ENCODE data around the gene TTC7B. TPM values are rescaled to one million over a fixed set of nuclear protein-coding genes. Genes with fewer than 3 reads are reported as not detected.
A peak's percentile ranks its signal among the peaks of the same experiment; 100 is the strongest.

Gene TTC7B
- total RNA-seq, 1 experiment from 2014 or later = 14.6 TPM

DNA sequence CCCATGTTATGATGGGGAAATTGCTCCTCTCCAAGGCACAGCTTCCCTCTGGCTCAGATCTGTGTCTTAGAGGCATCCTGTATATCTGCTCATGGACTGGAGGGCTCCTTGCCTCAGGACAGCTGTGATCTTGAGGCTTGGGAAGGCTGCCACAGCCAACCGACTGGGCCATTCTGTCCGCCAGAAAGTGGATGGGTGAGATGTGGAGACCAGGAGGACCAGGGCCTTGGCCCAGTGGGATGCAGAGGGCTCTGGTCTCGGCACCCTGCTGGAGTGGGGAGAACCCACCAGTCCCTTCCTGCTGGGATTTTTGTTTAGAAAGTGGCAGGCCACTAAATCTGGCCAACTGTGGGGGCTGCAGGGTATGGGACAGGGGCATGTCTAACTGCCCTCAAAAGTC lies 270.8 kb downstream of the TTC7B start:
- in situ Hi-C loops (cut with HindIII; ENCODE audit: low pct_unique_long_range_greater_than_20kb, low sequenced_read_pairs) = no loop called here
- DNase-seq (ENCODE audit: low read depth) = no peak

DNA sequence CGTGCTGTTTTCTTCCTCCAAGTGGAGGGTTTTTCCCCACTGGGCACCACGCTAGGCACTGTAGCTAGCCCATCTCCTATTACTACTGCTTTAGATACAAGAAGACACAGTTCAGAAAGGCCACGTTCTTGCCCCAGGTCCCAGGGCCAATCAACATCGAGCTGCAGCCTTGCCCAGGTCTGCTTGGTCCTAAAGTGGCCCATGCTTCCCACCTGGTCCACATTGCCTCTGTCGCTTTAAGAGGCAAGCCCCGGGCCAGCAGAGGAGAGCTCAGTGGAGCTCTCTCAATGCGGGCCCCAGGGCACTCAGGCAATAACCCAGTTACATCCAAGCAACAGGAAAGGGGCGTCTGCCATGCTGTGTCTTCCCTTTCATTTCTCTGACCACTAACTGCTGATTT lies 271.3 kb downstream of the TTC7B start:
- no peak for DNase-seq (ENCODE audit: low read depth)
- in situ Hi-C loops (cut with HindIII; ENCODE audit: low pct_unique_long_range_greater_than_20kb, low sequenced_read_pairs) = no loop called here

DNA sequence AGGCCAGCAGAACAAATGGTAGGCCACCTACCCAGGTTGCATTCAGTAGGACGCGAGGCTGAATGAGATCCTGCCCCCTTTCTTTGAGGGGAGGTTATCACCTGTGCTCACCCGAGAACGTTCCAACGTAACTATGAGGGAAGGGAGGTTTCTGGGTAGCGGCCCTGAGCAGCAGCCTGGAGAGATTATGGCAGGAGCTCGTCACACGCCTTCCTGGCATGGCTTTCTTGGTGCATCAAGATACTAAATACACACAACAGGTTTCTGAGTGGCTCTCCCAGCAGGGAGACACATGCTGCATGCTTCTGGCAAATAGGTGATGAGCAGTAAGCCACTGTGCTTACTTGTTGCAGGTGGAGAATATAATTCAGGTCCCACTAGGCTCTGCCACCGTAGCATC lies 271.7 kb downstream of the TTC7B start:
- no peak for DNase-seq (ENCODE audit: low read depth)
- in situ Hi-C loops (cut with HindIII; ENCODE audit: low pct_unique_long_range_greater_than_20kb, low sequenced_read_pairs) = no loop called here

DNA sequence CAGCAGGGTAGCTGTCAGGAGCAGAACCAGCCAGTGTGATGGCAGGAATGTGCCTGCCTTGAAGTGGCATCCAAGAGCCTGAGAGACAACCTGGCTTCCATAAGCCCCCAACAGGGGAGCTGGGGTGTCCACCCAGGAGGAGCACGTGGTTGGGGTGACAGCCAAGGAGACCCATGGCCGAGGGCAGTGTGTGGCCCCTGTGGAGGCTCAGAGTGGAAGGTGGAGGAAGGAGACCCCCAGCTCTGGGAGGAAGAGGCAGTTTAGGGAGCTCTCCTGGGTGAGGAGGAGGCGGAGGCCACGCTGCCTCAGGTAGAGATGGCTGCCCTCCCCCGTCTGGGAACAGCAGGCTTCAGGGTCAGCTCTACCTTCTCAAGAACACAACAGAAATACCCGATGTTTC lies 272.4 kb downstream of the TTC7B start:
- DNase-seq (ENCODE audit: low read depth) = no peak
- in situ Hi-C loops (cut with HindIII; ENCODE audit: low pct_unique_long_range_greater_than_20kb, low sequenced_read_pairs) = no loop called here

DNA sequence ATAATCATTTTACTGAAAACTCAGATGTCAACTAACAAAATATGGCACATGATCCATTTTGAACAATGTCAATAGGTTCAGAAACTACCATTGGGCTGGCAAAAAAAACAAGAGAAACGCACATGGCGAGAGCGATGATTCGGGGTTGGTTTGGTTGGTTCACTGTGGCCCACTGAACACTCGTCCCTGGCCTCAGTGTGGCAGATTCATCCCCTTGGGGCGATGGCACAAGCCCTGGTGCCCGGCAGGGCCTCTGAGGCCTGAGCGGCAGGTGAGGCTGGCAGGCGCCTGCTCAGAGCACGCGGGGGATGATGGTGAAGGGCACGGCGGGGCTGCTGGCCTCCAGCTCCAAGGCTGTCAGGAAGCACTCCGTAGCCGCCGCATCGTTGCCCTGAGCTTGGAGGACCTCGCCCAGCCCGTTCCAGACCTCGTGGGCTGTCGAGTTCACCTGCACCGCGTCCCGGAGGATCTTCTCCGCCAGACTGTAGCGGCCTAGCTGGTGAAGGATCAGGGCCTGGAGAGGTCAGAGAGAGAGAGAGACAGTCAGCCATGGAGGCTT lies 275.1 kb downstream of the TTC7B start:
- DNase-seq (ENCODE audit: low read depth) = no peak
- in situ Hi-C loops (cut with HindIII; ENCODE audit: low pct_unique_long_range_greater_than_20kb, low sequenced_read_pairs) = no loop called here

DNA sequence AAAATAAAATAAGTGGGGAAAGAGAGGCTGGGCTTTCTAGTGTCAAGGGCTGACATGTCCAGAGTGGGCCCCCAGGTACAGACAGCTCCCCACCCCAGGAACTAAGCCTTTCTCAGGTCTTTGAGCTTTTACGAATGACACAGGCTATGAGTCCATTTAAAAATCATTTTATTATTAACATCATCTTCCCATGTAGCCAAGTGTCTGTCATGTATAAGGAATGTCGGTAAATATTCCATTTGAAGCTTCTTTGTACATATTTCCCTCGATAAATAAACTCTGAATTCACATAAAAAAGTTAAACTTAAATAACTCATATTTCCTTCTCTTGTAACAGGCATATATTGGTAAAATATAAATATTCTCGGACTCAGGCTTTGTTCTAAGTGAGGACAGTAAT lies 275.8 kb downstream of the TTC7B start:
- no peak for DNase-seq (ENCODE audit: low read depth)
- in situ Hi-C loops (cut with HindIII; ENCODE audit: low pct_unique_long_range_greater_than_20kb, low sequenced_read_pairs) = no loop called here

DNA sequence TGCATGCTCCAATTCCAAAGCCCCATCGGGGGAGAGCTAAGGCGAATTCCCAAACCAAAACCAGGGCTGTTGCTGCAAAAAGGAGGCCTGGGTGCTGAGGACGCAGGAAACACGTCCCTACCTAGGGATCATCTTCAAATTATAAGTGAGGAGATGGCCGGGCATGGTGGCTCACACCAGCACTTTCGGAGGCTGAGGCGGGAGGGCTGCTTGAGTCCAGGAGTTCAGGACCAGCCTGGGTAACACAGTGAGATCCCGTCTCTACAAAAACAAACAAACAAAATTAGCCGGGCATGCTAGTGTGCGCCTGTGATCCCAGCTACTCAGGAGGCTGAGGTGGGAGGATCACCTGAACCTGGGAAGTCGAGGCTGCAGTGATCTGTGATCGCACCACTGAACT lies 276.2 kb downstream of the TTC7B start:
- in situ Hi-C loops (cut with HindIII; ENCODE audit: low pct_unique_long_range_greater_than_20kb, low sequenced_read_pairs) = no loop called here
- no peak for DNase-seq (ENCODE audit: low read depth)

DNA sequence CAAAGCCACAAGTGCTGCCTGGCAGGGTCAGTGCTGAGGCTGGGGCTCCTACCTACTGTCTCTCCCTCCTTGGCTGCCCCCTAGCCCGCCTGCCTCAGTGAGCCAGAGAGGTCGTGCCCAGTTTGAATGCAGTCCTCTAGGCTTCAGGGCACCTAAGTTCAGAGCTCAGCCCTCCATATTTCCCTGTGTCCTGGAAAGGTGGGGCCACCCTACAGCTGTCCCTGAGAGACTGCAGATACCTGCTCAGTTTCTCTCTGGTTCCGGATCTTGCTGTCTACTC lies 276.8 kb downstream of the TTC7B start:
- in situ Hi-C loops (cut with HindIII; ENCODE audit: low pct_unique_long_range_greater_than_20kb, low sequenced_read_pairs) = no loop called here

DNA sequence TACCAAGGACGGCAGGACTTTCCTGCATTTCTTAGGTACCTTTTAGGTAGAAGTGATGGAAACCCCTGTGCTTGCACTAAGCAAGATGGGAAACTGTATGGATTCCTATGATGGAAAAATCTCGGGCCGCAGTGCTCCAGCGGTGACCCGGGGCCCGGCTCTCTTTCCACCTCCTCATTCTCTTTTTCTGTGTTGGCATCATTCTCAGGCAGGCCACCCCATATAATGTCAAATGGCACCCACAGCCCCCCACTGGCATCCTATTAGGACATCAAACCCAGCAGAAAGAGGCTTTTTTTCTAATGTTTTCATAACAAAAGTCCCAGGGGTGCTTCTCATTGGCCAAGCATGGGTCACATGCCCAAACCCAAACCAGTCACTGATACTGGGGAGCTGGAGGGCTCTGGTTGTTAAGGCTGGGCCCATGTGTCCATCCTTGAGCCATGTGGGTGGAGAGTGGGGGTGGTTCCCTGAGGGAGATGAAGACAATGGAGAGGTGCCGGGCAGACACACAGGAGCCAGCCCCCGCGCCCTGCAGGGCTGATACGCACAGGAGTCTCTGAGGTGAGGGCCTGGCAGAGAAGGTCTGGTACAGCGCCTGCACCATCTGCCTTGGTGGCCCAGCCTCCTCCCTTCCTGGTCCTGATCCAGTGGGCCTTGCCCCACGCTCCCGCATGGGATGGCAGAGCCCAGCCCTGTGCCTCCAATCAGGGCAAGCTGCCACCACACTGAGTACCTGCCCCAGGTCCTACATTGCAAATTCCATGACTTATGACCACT lies 277.3 kb downstream of the TTC7B start:
- in situ Hi-C loops (cut with HindIII; ENCODE audit: low pct_unique_long_range_greater_than_20kb, low sequenced_read_pairs) = no loop called here
- no peak for DNase-seq (ENCODE audit: low read depth)

More for the DNA sequence above, 276.8 kb downstream of the TTC7B start:
- no peak for DNase-seq (ENCODE audit: low read depth)

DNA sequence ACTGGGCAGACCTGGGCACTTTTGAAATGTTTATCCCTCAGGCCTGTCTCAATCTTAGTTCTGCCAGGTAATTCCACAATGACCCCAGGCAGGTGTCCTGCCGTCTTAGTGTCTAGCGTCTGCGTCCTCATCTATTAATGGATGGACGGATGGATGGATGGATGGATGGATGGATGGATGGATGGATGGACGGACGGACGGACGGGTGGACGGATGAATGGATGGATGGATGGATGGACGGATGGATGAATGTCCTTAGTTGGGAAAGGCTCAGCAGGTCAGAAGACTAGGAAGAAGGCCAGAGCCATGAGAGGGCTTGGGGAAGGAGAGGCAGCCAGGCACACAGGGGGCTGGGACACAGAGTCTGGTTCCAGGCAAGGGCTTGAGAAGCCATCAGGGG lies 278.1 kb downstream of the TTC7B start:
- in situ Hi-C loops (cut with HindIII; ENCODE audit: low pct_unique_long_range_greater_than_20kb, low sequenced_read_pairs) = no loop called here
- no peak for DNase-seq (ENCODE audit: low read depth)

DNA sequence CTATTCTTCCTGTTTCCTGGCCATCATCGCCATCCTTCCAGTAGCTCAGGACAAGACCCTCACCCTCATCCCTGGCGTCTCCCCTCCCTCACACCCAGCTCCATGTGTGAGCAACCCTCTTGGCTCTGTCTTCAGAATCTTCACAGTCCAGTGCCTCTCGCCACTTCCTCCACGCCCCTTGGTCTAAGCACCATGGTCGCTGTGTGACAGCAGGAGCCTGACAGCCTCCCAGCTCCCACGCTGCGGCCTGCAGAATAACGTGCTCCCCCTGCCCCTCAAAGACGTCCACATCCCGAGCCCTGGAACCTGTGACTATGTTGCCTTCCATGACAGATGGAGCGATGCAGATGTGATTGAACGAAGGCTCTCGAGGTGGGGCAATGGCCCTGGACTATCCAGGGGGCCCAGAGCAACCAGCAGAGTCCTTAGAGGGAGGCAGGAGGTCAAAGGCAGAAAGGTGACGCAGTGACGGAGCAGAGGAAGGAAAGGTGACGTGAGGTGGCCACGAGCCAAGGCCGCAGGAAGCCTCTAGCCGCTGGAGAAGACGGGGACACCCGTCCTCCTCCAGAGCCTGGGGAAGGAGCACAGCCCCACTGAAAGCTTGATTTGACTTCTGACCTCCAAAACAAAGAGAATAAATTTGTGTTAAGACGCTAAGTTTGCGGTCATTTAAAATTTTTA lies 279.6 kb downstream of the TTC7B start:
- DNase-seq (ENCODE audit: low read depth) = peak; percentile 30
- in situ Hi-C loops (cut with HindIII; ENCODE audit: low pct_unique_long_range_greater_than_20kb, low sequenced_read_pairs) = no loop called here

DNA sequence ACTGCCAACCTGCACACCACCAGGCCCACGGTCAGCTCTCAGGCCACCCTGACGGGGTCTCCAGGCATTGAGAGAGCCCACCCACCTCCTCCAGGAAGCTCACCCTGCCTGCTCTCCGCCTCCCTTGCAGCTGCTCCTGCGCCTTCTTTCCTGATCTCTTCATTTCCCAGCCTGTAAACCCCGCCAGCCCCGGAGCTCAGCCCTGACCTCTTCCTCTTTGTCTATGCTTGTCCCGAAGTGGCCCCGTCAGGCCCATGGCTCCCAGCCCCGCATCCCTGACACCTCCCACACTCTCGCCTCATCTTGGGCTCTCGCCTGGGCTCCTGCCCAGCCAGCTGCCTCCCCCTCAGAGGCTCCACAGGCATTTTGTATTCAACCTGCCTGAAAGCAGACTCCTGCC lies 280.1 kb downstream of the TTC7B start:
- in situ Hi-C loops (cut with HindIII; ENCODE audit: low pct_unique_long_range_greater_than_20kb, low sequenced_read_pairs) = no loop called here
- DNase-seq (ENCODE audit: low read depth) = peak; percentile 21

DNA sequence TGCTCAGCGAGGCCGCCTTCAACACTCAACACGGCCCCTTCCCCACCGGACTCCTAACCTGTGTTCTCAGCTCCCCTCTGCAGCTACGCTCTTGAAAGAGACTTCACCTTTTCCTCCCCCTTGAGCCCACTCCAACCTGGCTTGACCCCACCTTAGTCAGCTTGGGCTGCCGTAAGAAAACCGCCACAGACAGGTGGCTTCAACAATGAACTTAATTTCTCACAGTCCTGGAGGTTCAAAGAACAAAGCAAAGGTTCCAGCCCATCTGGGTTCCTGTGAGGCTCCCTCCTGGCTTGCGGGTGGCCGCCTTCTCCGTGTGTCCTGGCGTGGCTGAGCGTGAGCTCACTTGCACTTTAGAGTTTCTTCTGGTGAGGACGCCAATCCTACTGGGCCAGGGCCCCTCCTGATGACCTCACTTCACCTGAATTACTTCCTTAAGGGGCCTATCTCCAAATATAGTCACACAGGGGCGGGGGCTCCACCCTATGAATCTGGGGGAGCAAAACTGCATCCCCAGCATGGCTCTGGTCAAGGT lies 280.6 kb downstream of the TTC7B start:
- in situ Hi-C loops (cut with HindIII; ENCODE audit: low pct_unique_long_range_greater_than_20kb, low sequenced_read_pairs) = no loop called here
- no peak for DNase-seq (ENCODE audit: low read depth)

DNA sequence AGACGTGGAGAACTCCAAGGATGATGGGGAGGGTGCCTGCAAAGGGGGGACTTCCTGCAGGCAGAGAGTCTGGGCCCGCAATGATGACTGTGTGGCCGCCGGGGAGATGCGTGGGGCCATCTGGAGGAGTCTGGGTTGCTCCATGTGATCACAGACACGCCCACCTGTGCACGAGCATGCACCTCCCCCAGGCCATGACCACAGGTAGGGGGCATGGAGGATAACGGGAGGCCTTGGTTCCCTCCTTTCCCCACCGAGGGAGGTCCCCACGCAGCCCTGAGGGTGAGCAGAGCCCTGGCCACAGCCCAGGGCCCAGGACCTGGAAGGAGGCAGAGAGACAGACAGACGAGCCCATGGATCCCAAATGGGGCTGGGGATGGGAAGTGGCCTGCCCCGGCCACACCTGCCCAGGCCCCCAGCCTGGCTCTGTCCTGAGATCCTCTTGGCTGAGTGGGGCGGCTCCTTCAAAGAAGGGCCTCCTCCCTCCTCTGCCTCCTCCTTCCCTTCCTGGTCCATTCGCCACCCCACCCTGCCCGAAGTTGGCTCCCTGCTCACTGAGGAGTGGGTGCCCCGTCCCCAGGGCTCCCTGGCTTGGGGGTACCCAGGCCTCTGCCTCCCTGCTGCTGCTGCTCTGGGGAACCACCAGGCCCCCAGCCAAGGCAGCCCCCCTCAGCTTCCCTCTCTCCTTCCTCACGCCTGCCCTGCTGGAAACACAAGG lies 281.2 kb downstream of the TTC7B start:
- in situ Hi-C loops (cut with HindIII; ENCODE audit: low pct_unique_long_range_greater_than_20kb, low sequenced_read_pairs) = no loop called here
- DNase-seq (ENCODE audit: low read depth) = no peak

DNA sequence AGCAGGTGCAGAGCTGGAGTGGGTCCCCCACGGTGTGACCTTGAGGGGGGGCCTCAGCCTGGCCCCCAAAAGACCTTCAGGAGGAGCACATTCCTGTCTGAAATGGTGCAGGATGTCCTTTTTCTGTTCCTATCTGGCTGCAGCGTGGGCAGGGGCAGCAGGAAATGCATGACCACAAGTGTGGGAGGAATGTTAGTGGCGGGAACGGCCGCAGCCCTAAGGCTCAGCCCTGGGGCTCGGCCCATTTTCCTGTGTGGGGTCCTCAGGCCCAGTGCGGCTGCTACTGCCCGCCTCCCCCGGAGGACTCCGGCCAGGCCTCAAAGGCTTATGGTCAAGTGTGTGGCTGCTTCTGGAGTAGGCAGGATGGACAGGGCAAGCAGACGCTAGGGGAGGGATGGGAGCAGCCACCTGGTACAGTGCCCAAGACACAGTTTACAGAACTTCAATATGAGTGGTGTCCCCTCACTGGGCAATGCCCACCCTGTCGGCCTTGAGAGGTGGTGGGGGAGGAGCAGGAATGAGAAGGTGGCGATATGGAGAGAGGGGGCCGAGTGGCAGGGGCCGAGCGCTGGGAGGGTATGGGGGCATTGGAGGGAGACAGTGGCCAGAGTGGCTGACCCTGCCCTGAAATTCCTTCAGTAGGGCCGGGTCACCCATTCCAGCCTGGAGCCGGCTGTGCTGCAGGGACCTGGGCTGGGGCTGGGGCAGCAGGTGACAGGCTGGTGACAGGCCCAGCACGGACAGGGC lies 282.0 kb downstream of the TTC7B start:
- DNase-seq (ENCODE audit: low read depth) = no peak
- in situ Hi-C loops (cut with HindIII; ENCODE audit: low pct_unique_long_range_greater_than_20kb, low sequenced_read_pairs) = no loop called here

DNA sequence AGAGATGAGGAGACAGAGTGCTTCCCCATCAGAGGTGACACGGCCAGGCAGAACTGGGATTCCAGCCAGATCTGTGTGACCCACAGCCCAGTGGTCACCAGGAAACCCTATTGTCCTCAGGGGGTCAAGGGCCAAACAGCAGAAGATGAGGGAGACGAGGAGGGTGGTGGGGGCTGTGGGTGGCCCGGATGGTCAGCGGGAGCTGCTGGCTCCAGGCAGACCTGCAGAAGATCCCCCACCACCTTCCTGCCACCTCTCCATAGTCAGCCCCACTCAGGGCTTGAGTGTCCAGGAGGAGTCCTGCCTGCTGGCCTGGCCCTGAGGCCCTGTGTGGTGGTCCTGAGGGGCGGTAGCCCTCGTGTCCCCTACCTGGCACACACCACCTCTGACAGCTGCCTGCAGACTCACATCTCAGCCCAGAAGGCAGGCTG lies 282.6 kb downstream of the TTC7B start:
- DNase-seq (ENCODE audit: low read depth) = no peak
- in situ Hi-C loops (cut with HindIII; ENCODE audit: low pct_unique_long_range_greater_than_20kb, low sequenced_read_pairs) = no loop called here

DNA sequence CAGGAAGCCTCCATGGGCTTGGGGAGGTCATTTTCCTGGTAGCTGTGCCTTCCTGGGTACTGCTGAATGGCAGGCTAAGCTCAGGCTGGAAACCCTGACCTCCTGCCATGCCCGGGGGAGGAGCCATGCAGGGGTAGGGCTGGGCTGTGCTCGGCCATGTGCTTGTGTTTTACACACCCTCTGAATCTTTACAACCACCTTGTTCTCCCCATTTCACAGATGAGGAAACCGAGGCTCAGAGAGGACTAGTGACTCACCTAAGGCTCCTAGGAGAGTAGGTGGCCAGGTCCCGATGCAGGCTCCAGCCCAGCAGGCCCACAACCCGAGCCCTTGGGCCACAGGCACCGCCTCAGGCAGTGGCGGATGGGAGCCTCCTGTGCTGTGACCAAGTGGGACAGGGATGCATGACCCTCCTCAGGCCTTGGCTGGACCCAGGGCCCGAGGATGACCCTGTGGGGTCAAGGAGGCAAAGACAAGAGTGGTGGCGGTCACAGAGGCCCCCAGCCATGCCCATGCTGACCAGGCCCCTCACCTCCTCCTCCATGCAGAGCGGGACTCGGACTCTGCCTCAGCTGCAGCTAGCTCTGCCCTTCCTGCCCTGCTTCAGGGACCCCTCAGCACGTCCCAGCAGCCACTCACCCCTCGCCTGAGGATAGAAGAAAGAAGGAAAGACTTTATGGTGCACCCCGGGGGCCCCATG lies 283.3 kb downstream of the TTC7B start:
- in situ Hi-C loops (cut with HindIII; ENCODE audit: low pct_unique_long_range_greater_than_20kb, low sequenced_read_pairs) = no loop called here
- no peak for DNase-seq (ENCODE audit: low read depth)

DNA sequence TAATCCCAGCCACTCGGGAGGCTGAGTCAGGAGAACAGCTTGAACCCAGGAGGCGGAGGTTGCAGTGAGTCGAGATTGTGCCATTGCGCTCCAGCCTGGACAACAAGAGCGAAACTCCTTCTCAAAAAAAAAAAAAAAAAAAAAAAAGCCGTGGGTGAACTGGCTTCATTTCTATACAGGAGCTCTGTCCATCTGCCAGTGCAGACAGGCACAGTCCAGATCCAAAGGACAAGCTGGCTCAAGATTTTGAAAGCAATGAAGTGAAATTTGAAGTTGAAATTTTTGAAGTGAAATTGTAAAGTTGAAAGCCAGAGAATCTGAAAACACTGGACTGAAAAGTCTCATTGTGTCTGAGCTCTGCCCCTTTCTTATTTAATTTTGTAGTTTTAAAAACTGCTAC lies 284.7 kb downstream of the TTC7B start:
- in situ Hi-C loops (cut with HindIII; ENCODE audit: low pct_unique_long_range_greater_than_20kb, low sequenced_read_pairs) = no loop called here
- DNase-seq (ENCODE audit: low read depth) = no peak

Data from Caki2 (cell line).